NCI-H1092 treated with DMSO at 0.1 percent for 48 hours (cell line): ENCODE data around the gene GMDS.

Source experiments
- DNase-seq: peaks from one replicate; lab custom pipeline; 2025; lab: John Stamatoyannopoulos, UW

Gene GMDS

DNA sequence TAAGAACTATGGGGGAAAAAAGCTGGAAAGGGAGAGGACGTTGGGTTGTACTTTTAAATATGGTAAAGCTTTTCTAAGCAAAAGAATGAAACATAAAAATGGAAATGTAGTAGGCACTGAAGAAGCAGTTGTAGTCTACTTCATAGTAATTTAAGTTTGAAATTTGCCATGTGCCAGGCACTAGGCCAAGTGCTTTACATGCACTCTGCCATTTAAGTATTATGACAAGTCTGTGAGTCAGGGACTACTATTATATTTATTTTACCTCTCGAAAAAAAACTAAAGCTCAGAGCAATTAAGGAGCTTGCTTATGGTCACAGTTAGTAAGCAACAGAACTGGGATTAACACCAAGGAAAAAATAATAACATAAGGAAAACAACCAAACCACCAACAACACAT is 257.8 kb downstream of the GMDS start:
- no peak for DNase-seq

DNA sequence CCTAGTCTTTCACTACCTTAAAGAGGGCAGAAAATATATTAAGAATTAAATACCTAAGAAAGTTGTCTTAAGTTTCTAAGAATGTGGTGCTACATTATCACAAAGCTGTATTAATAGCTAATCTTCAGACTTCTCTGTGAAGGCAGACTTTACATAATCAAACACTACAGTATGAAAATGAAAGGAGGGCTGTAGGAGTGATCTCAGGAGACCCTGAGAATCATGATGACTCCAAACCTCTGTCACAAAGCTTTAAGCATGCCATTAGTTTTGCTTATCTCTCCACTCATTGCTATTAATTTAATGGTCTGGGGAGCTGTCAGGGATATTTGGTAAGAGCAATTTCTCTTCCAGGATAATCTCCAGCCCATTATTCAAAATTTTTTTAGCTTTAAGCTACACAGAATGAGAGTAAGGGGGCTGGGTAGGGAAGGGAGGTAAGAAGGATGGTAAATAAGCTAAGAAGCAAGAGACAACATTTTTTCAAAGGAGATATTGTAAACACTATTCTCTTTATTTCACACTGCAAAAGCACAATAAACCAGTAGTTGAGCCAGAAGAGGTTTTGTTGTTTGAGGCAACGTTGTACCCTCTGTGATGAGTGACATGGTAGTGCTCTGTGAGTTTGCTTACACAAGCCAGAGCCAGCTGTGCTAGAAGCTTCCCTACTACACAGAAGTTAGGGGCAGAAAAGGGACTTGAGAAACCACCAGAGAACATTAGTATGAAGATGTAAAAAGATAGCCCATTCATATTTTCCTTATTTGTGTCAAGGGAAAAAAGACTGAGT is 258.8 kb downstream of the GMDS start:
- DNase-seq, result no peak

DNA sequence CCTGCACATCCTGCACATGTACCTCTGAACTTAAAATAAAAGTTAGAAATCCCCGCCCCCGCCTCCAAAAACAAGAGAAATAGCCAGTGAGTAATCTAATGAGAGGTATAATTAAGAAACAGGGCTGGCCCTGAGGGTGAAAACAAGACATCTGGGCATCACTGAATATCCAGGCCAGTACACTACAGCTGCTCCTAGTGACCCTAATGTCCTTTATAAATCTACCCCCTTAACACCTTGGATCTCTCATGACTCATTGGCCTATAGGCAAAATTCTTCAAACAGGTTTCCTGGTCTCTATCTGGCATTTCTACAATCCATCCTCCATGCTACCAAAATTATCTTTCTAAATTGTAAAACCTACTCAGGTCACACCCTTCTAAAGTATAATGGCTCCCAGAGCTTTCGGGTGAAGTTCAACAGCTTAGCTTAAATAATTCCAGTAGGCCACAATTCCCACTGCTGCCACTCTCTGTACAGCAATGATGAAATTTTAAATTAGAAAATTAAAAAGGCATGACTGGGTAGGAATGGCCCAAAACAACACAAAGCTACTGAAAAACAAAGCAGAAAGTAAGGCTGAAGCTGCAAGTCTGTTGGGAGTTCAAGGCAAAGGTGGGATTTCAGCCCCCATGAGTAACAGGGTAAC is 260.9 kb downstream of the GMDS start:
- DNase-seq, result no peak

DNA sequence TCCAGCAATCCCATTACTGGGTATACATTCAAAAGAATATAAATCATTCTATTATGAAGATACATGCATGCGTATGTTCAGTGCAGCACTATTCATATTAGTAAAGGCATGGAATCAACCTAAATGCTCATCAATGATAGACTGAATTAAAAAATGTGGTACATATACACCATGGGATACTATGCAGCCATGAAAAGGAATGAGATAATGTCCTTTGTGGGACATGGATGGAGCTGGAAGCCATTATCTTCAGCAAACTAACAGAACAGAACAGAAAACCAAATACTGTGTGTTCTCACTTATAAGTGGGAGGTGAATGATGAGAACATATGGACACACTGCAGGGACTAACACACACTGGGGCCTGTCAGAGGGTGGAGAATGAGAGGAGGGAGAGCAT is 261.6 kb downstream of the GMDS start:
- no peak for DNase-seq

DNA sequence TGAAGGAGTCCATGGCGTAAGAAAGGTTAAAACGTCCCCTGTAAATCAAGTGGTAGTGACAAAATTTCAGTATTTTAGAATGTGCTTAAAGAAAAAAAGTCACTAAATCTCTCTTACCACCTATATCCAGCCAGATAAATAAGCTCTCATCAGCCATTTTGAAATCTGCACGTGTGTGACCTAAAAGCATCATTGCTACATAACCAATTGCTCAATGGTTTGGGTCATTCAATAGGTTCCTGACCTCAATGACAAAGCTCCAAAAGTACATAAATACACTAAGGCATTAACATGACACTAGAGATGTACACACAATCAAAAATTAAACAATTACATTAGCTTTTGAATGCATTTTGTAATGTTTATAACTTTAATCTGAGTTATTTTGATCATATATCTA is 272.4 kb downstream of the GMDS start:
- no peak for DNase-seq

DNA sequence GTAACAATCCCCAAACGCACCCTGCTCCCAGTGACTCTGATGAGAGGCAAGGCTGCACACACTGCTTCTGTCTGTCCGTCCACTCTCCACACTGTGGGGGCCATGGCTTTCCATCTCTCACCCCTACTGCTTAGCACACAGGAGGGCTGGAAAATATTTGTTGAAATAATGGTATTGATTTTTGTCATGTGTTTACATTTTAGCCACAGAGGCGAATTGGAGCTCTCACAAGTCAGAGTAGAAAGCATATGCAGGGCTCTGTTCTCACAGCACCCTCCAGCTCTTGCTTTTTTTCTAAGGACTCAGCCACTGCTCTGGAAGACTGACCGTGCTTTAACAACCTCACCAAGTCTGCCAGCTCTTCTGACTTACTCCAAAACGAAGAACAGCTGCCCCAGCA is 273.8 kb downstream of the GMDS start:
- DNase-seq, result no peak

DNA sequence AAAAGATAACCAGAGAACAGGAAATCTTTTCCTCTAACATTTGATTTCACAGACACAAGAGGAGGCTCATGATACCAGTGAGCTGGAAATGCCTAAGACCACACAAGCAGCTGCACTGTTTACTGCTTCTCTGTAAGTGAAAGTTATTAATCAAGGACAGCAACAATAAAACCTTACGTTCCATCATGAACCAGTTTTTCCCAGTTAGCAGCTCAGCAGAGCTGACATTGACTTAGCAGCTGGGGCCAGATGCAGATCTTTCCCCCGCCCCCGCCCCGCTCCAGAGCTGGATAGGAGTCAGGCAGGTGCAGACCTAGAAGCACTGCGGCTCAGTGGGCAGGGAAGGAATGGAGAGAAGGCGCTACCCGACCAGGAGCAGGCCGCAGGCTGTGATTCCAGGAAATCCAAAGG is 275.2 kb downstream of the GMDS start:
- no peak for DNase-seq

DNA sequence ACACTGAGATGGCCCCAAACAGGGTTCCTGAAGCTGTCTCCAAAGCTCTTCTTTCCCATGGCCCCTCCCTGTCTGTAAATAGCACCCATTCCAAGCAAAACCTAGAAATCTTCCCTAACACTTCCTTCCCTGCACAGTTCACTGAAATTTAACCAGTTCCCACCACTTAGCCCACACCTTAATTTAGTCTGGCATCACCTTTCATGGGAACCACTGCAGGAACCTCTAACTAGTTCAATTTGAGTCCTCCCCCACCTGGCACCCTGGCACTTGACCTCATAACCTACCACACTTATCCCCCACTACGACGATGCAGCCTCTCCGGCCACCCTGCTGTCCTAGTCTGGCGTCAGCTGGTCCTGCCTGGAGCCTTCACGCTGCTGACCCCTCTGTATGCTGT is 278.7 kb downstream of the GMDS start:
- DNase-seq, result no peak

DNA sequence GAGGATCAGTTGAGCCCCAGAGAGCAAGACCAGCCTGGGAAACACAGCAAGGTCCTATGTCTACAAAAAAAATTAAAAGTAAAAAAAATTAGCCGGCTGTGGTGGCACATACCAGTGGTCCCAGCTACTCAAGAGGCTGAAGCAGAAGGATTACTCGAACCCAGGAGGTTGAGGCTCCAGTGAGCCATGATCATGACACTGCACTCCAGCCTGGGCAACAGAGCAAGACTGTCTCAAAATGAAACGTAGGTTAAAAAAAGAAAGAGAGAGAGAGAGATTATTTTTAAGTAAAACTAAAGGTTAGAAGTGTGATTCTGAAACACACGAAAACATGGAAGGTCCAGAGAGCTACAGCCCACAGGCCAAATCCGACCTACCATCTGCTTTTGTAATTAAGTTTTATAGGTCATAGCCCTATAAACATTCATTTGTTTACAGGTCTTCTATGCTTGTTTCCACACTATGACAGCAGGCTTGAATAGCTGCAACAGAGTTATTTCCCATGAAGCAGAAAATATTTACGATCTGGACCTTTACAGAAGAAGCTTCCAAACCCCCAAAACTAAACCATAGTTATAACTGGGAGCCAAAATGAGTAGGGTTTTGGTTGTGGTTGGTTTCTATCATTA is 279.7 kb downstream of the GMDS start:
- DNase-seq, result no peak

DNA sequence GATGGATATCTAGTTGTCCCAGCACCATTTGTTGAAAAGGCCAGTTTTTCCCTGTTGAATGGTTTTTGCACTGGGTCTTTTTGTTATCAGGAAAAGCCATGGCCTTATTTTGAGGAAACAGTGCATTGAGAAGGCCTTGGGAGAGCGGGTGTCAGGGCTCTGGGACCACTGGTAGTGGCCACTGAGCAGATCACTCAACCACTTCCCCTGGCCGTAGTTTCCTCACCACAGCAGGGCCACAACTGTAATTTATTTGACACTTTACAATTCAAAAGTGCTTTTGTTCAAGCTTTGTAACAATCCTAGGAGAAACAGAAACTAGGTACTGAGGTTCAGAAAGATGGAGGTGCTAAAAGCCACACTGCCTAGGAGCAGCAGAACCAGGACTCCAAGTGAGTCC is 281.8 kb downstream of the GMDS start:
- no peak for DNase-seq

DNA sequence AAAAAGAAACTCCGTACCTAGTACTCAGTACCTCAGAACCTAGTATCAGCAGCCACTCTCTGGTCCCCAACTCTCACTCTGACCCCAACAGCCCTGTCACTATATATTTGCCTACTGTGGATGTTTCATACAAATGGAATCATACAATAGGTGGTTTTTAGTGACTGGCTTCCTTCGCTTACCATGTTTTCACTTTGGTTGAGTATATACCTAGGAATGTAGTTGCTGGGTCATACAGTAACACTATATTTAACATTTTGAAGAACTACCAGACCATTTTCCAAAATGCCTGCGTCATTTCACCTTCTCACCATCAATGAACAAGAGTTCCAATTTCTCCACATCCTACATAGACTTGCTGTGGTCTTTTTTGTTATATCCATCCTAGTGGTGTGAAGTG is 283.2 kb downstream of the GMDS start:
- DNase-seq, result no peak

DNA sequence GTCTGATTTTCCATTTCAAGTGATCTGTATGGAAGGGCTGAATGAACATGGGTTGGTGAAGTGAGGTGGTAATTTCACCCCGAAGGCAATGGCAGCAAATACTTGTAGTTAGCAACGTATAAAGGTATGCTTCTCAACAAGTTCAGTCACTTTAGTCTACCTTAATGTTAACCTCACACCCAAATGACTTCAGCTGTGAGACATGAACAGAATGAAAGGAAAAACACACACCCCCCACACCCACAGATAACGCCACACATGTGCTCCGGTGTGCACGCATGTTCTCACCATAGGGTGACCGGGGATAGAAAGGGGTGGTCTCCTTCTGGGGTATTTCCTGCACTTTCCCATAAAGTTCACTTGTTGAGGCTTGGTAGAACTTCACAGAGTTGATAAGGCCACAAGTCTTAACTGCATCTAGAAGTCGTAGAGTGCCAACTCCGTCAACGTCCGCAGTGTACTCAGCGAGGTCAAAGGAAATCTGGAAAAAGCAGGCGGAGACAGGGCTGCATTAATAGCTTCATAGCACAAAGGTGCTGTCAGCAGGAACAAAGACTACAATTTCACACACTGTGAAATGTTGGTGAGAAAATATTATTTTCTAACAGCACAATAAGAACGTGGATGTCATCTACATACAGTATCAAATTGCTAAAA is 284.8 kb downstream of the GMDS start:
- DNase-seq, result no peak

DNA sequence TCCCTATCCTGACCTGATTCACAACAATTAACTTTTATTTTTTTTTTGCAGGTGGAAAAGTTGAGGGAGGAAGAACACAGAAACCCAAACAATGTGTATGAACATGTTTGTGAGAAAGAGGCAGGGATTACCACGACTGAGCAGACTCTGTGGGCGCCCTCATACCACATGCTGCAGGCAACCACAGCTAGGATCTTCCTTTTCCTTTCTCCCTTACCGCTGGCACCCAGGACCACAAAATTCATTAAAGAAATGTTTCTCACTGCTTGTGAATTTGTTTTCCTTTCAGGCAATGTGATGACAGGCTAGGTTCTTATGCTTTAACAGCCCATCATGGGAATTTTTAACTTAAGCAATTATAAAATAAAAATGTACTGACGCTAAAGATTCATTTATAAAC is 287.1 kb downstream of the GMDS start:
- DNase-seq, result no peak

DNA sequence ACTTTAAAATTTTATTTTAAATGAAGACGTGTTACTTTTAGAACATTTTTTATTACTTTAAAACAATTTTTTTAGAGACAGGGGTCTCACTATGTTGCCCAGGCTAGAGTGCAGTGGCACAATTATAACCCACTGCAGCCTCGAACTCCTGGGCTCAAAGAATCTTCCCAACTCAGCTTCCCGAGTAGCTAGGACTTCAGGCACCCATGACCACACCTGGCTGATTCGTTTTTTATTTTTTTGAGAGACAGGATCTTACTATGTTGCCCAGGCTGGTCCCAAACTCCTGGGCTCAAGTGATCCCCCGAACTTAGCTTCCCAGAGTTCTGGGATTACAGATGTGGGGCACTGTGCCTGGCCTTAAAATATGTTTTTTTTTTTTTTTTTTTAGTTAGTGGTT is 287.7 kb downstream of the GMDS start:
- no peak for DNase-seq

DNA sequence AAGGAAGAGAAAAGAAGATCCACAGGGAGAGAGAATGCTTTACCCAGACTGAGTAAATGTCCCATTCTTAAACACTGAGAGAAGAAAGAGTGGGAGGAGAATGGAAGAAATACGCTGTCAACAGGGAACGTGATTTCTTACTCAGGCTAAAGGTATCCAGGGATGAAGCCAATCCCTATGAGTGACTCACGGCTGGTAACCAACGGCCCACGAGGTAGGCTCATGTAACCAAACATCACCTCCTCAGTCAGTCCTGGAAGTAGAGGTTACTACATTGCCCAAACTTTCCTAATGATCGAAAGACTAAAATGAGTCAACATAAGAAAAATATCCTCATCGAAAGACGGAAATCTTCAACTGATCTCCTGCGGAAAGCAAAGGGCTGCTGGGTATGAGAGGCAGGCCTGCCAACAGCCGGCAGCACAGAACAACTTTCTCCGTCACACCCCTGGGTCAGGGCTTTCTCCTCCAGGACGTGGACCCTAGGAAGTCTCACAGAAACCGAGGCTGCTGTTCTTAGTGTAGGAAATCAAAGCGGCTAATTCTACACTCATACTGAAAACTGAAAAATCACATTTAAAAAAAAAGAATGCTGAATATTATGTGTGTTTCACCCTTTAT is 292.6 kb downstream of the GMDS start:
- no peak for DNase-seq

DNA sequence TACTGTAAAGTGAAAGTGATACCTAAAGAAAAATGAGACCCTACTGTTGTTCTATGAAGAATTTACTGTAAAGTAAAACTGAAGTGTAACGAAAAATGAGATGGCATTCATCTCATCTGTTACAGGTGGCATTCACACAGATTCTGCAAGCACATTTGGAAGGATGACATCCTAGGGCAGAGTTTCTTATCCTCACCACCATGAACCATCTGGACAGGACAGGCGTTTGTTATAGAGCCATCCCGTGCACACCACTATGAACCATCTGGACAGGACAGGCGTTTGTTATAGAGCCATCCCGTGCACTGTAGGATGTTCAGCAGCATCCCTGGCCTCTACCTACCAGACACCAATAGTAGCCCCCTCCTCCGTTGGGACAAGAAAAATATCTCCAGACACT is 294.8 kb downstream of the GMDS start:
- no peak for DNase-seq

DNA sequence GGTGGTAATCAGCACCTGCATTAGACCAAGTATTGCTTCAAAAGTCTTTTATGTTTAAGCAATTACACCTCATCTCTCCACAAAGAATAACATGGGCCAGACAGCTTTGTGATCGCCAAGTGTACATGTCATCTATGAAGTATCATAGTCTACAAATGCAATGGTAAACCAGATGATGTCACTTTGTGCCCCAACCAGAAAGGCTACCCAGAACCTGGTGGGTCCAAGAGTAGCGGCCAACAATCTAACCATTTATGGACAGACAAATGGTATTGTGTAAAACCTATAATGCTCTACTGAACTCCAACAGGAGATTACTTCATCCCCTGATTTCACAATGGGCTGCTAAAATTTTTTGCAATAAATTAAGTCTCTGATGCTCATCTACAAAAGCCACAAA is 295.9 kb downstream of the GMDS start:
- no peak for DNase-seq

DNA sequence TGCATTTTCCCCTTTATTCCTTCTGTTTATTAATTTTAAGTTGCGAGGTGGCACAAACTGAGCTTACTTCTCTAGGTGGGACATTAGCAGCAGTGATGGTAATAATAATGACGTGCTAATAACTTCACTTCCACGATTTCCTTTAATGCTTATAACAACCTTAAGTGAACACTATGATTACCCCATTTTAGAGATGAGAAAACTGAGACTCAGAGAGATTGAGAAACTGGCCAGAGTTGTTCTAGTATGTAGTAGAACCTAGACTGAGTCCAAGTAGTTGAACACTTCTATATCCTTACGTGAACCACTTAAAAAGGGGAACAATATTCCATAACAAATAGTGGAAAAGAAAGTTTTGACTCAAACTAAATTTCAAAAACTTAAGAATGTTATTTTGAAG is 297.5 kb downstream of the GMDS start:
- DNase-seq, result no peak

DNA sequence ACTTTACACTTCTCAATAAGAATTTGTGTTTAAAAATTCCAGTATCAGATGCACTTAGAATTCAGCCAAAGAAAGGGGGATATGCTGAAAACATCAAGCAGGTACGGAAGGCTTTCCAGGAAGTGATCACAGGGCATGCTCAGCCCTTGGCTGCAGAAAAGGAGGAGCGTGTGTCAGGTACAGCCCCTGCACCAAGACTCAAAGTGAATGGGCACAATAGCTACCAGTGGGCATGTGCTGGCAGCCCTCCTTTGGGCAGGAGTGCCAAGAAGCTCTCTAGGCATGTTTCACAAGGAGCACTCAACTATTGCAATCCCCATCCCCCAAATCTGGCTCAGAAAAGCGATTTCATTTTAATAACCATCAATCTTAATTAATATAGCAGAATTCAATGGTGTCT is 298.8 kb downstream of the GMDS start:
- no peak for DNase-seq

DNA sequence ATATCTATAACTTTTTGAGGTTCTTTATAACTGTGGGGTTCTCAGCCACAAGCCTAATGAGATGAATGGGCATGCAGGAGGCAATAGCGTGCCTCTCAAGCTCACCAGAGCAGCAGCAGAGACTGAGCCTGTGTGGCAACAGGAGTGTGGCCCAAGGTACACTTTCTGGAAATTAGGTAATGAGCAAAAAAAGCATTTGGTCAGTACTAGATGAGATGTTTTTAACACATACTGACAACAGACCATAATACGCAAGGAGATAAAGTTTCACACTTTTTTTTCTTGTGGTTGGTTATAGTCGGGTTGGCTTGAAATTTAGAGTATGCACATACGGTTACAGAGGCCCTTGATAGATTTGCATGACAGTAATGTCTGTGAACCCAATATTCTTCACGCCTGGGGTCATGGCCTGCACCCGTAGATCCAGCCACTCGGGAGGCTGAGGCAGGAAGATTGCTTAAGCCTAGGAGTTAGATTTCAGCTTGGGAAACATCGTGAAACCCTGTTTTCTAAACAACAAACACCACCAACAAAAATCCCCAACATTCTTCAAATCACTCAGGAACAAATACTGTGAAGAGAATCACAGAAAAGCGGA is 300.1 kb downstream of the GMDS start:
- no peak for DNase-seq

DNA sequence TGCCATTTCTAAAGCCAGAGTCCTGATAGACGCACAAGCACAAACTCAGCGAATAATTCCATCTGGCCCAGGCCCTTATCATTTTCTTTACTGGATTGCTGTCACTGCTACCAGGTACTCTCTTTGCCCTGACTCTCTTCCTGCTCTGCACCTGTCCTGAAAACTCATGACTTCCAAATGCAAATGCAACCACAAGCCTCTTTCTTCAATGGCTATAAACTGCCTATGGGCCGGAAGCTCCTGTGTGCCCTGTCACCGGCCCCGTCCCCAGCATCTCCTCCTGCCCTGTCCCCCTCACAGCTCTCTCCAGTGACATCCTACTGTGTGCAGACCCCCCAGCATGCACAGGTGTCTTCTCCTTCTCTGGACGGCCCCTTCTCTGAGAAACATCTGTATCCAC is 302.6 kb downstream of the GMDS start:
- DNase-seq, result no peak

DNA sequence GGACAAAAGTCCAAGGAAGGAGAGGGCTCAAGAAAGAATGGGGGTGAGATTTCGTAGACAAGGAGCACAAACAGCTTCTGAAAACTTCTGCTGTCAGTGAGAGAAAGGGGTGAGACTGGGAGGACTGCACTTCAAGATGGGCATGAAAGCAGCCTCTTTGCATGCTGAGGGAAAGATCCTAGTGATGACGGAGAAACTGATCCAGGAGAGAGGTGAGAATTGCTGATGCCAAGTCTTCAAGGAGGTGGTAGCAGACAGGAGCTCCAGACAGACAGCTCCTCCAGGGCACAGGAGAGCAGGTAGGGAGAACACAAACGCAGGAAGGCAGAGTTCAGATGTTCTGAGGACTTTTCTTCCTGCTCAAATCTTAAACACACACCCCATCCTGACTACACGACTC is 303.9 kb downstream of the GMDS start:
- DNase-seq, result no peak
